ENCODE data around the gene FKBP2. TPM values are rescaled to one million over a fixed set of nuclear protein-coding genes. Genes with fewer than 3 reads are reported as not detected.

FKBP2 gene
- total and polyA plus RNA-seq, 2 of the 13 experiments (the other 11 are each of a cell fraction or from before 2014, with no cell fraction given): 30.1 to 53.3 TPM

- TF ChIP-seq KIAA2018 (CRISPR knock-in tag; IDR thresholded peaks at IDR 0.05; ENCODE audit: borderline replicate concordance) (no peak), ZNF577 (CRISPR knock-in tag; IDR thresholded peaks at IDR 0.05; ENCODE audit: borderline replicate concordance, low read depth) (no peak), JUN (CRISPR knock-in tag; IDR thresholded peaks at IDR 0.05) (no peak), FOSL2 (CRISPR knock-in tag; IDR thresholded peaks at IDR 0.05) (no peak), ZNF713 (CRISPR knock-in tag; IDR thresholded peaks at IDR 0.05) (0 out of 2 replicates have a peak, but pooled peaks have one; percentile 33), MIER2 (CRISPR knock-in tag; IDR thresholded peaks at IDR 0.05) (no peak), RERE (CRISPR knock-in tag; IDR thresholded peaks at IDR 0.05; ENCODE audit: low read depth) (no peak), NR1H2 (CRISPR knock-in tag; IDR thresholded peaks at IDR 0.05; ENCODE audit: borderline replicate concordance, low read depth) (no peak), HOMEZ (CRISPR knock-in tag; IDR thresholded peaks at IDR 0.05; ENCODE audit: low read depth) (0 out of 2 replicates have a peak, but pooled peaks have one; percentile 6), ZNF616 (CRISPR knock-in tag; IDR thresholded peaks at IDR 0.05; ENCODE audit: low read depth) (peak; percentile 39; the same call in 1 of the 2 replicates), HBP1 (CRISPR knock-in tag; IDR thresholded peaks at IDR 0.05; ENCODE audit: low read depth) (no peak)
These were observed 6.2 kb downstream of the FKBP2 start, which contains the start of gene PPP1R14B (continued) for GRCh38 chr11:64246871-64247728.

All from HepG2 (cell line).